HepG2 (cell line): ENCODE measurements around the gene S100A12. TPM values are rescaled to one million over a fixed set of nuclear protein-coding genes. Genes with fewer than 3 reads are reported as not detected.

Experiments used
- ATAC-seq: fragments of 200-7000 bp; cut with Tn5 transposase; 3 replicates; pipeline ENCODE4 v1.9.1; 2020; ENCODE audit warnings: mild to moderate bottlenecking, moderate library complexity
- BruUV-seq: library from RNA; stranded (reverse); fragments of 400-500 nt; replicated peaks from 2 replicates; lab custom pipeline; 2021; lab: Mats Ljungman, UMichigan
- CTCF ChIA-PET: fragments of 300-600 bp; formaldehyde crosslinking; extraction: SDS; loops from one replicate; lab custom pipeline; 2021; ENCODE audit warnings: low total read pairs, inconsistent platforms, low intra/inter-chr PET ratio; lab: Yijun Ruan, JAX
- POLR2A ChIA-PET: fragments of 350-600 bp; sonication (Branson Sonifier 250); formaldehyde crosslinking; loops from one replicate; lab custom pipeline; 2020; ENCODE audit warnings: antibody characterized with exemption, inconsistent platforms; lab: Yijun Ruan, JAX
- DNase-seq: peaks from one replicate; pipeline ENCODE4 v3.0.0-alpha.2; 2015; ENCODE audit warnings: low spot score
- FAIRE-seq: peaks from 3 replicates; lab custom pipeline; 2011; peaks lifted over from hg19 to GRCh38; lab: Jason Lieb, UNC
- H2AFZ ChIP-seq: one replicate; pipeline ENCODE4 v1.6.1; 2011; ENCODE audit warnings: low read length, inconsistent platforms
- H3K27ac ChIP-seq: fragments of 300-600 bp; 3 replicates; pipeline ENCODE4 v1.8.0; 2011; ENCODE audit warnings: mixed run types, mild to moderate bottlenecking, mixed read lengths, low read length, inconsistent platforms; ENCODE audit not compliant: insufficient read depth; ENCODE audit errors: extremely low read length
- H3K27me3 ChIP-seq, 2 experiments: fragments of 200-600 bp in 1 of 2; 2 replicates in 1 of 2; 3 replicates in 1 of 2; pipeline versions ENCODE4 v1.6.0 to v1.8.0; 2011; ENCODE audit warnings: low read length in 2 of 2, mild to moderate bottlenecking in 2 of 2, moderate library complexity in 2 of 2, inconsistent platforms in 1 of 2; ENCODE audit not compliant: insufficient read depth in 2 of 2, control insufficient read depth in 1 of 2
- H3K36me3 ChIP-seq, 2 experiments: fragments of 200-600 bp in 1 of 2; replicated peaks in 1 of 2; 2 replicates in 1 of 2; 3 replicates in 1 of 2; pipeline versions ENCODE4 v1.5.1 to v1.8.0; 2011; ENCODE audit warnings: low read length in 2 of 2, inconsistent platforms in 1 of 2; ENCODE audit not compliant: insufficient read depth in 2 of 2, control insufficient read depth in 1 of 2
- H3K4me1 ChIP-seq: 2 replicates; pipeline ENCODE4 v1.5.1; 2012; ENCODE audit warnings: low read length, inconsistent platforms; ENCODE audit not compliant: insufficient read depth
- H3K4me2 ChIP-seq: 2 replicates; pipeline ENCODE4 v1.6.0; 2011; ENCODE audit warnings: low read depth, low read length, inconsistent platforms
- H3K4me3 ChIP-seq, 3 experiments: fragments of 200-600 bp in 1 of 3; sonication (generic), shearing (Covaris generic) in 1 of 3; replicated peaks in 1 of 3; 2 replicates each; pipeline ENCODE4 v1.5.1; 2011 to 2016; ENCODE audit warnings: low read length in 3 of 3, inconsistent platforms in 2 of 3, low read depth in 2 of 3, mild to moderate bottlenecking in 2 of 3, control low read depth in 1 of 3, mixed read lengths in 1 of 3; ENCODE audit not compliant: insufficient read depth in 1 of 3
- H3K79me2 ChIP-seq: one replicate; pipeline ENCODE4 v1.6.1; 2011; ENCODE audit warnings: low read length, inconsistent platforms; ENCODE audit not compliant: insufficient read depth
- H3K9ac ChIP-seq: 2 replicates; pipeline ENCODE4 v1.6.0; 2011; ENCODE audit warnings: mild to moderate bottlenecking, low read depth, low read length, inconsistent platforms; ENCODE audit not compliant: insufficient read depth
- H3K9me3 ChIP-seq: 2 replicates; pipeline ENCODE4 v1.5.1; 2012; ENCODE audit warnings: mild to moderate bottlenecking, low read length
- H4K20me1 ChIP-seq: 2 replicates; pipeline ENCODE4 v1.6.0; 2011; ENCODE audit warnings: inconsistent platforms, mild to moderate bottlenecking, low read length, moderate library complexity; ENCODE audit not compliant: insufficient read depth
- KDM1A ChIP-seq: IDR thresholded peaks from 2 replicates; pipeline ENCODE4 v1.6.1; 2016; ENCODE audit warnings: missing compliant biosample characterization
- MEF2D ChIP-seq: sonication (generic); formaldehyde crosslinking; IDR thresholded peaks from 2 replicates; pipeline ENCODE4 v1.5.1; 2020; ENCODE audit warnings: mild to moderate bottlenecking, missing genetic modification reagents
- RXRA ChIP-seq: sonication (generic); formaldehyde crosslinking; IDR thresholded peaks from 2 replicates; pipeline ENCODE4 v1.5.1; 2020; ENCODE audit warnings: missing genetic modification reagents
- ZFP36 ChIP-seq: fragments of 150-350 bp; IDR thresholded peaks from 2 replicates; pipeline ENCODE4 v1.6.1; 2018; ENCODE audit warnings: borderline replicate concordance, low read length, low read depth; ENCODE audit not compliant: partially characterized antibody
- ZKSCAN8 ChIP-seq: IDR thresholded peaks from 2 replicates; pipeline ENCODE4 v1.6.1; 2016; ENCODE audit warnings: borderline replicate concordance, missing genetic modification reagents, missing compliant biosample characterization
- ZNF777 ChIP-seq: sonication (generic); formaldehyde crosslinking; IDR thresholded peaks from 2 replicates; pipeline ENCODE4 v1.4.0; 2020; ENCODE audit warnings: missing genetic modification reagents
- ZNF816 ChIP-seq: sonication (generic); formaldehyde crosslinking; IDR thresholded peaks from 2 replicates; pipeline ENCODE4 v1.8.0; 2022; ENCODE audit warnings: missing genetic modification reagents, mild to moderate bottlenecking, borderline replicate concordance
- WGBS: methylation state at CpG from one replicate; pipeline ENCODE4 v1.1.6; 2017; ENCODE audit warnings: low lambda C conversion rate; 5-methylcytosine and 5-hydroxymethylcytosine counted together
- in situ Hi-C: cut with HindIII; loops from 2 replicates; pipeline ENCODE4 v1.10.0; 2017; ENCODE audit warnings: low pct_unique_long_range_greater_than_20kb; ENCODE audit not compliant: extremely low pct_ligation_motif_present
- intact Hi-C: fragments of 100-400 bp; cut with micrococcal nuclease; formaldehyde crosslinking; loops from one replicate; pipeline ENCODE4 v1.10.0; 2022; ENCODE audit not compliant: unreplicated experiment
- polyA plus RNA-seq, 8 experiments: library from polyadenylated mRNA; depleted of rRNA in 3 of 8; stranded (reverse) in 7 of 8; unstranded in 1 of 8; fragments of >200 nt; fragmentation: Illumina TruSeq in 4 of 8; extraction: Trizol in 4 of 8; gene quantifications; 2 replicates each; pipeline versions ENCODE4 v1.2.1 to v1.2.3, GENCODE V29; 2011 to 2016; ENCODE audit warnings: low read depth in 4 of 8, missing spikeins in 1 of 8, mixed read lengths in 1 of 8; ENCODE audit not compliant: insufficient read depth in 1 of 8
- total RNA-seq, 5 experiments: library from RNA; depleted of rRNA; stranded (reverse); fragments of >200 nt; fragmentation: Illumina TruSeq; extraction: Trizol; gene quantifications; 2 replicates each; pipeline ENCODE4 v1.2.3, GENCODE V29; 2016; ENCODE audit warnings: low read depth in 1 of 5
- TF ChIP-seq, protein P1 (sequence below): fragments of 450-650 bp; IDR thresholded peaks from 2 replicates; pipeline ENCODE4 v1.6.1; 2017; ENCODE audit warnings: mild to moderate bottlenecking
- TF ChIP-seq, protein P2 (sequence below): IDR thresholded peaks from 2 replicates; pipeline ENCODE4 v1.6.1; 2016; ENCODE audit warnings: low read depth

S100A12 gene
- total and polyA plus RNA-seq, 2 of the 13 experiments (the other 11 are each of a cell fraction or from before 2014, with no cell fraction given) = not detected

- H3K9me3 ChIP-seq = no peaks in the 10 kb centered on the region
- H3K9ac ChIP-seq = no peak overlapping the region
- intact Hi-C loops (no loop called here), in situ Hi-C loops (no loop called here)
- 2% methylated on average over 2 of the region's 2 CpGs for WGBS
- TF ChIP-seq, protein P1, sequence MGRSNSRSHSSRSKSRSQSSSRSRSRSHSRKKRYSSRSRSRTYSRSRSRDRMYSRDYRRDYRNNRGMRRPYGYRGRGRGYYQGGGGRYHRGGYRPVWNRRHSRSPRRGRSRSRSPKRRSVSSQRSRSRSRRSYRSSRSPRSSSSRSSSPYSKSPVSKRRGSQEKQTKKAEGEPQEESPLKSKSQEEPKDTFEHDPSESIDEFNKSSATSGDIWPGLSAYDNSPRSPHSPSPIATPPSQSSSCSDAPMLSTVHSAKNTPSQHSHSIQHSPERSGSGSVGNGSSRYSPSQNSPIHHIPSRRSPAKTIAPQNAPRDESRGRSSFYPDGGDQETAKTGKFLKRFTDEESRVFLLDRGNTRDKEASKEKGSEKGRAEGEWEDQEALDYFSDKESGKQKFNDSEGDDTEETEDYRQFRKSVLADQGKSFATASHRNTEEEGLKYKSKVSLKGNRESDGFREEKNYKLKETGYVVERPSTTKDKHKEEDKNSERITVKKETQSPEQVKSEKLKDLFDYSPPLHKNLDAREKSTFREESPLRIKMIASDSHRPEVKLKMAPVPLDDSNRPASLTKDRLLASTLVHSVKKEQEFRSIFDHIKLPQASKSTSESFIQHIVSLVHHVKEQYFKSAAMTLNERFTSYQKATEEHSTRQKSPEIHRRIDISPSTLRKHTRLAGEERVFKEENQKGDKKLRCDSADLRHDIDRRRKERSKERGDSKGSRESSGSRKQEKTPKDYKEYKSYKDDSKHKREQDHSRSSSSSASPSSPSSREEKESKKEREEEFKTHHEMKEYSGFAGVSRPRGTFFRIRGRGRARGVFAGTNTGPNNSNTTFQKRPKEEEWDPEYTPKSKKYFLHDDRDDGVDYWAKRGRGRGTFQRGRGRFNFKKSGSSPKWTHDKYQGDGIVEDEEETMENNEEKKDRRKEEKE = no peak
- TF ChIP-seq ZNF816 (no peak), ZNF777 (CRISPR knock-in tag) (no peak), KDM1A (CRISPR knock-in tag) (no peak), ZFP36 (no peak), ZKSCAN8 (CRISPR knock-in tag) (no peak), MEF2D (CRISPR knock-in tag) (no peak), RXRA (no peak)
- TF ChIP-seq, protein P2, sequence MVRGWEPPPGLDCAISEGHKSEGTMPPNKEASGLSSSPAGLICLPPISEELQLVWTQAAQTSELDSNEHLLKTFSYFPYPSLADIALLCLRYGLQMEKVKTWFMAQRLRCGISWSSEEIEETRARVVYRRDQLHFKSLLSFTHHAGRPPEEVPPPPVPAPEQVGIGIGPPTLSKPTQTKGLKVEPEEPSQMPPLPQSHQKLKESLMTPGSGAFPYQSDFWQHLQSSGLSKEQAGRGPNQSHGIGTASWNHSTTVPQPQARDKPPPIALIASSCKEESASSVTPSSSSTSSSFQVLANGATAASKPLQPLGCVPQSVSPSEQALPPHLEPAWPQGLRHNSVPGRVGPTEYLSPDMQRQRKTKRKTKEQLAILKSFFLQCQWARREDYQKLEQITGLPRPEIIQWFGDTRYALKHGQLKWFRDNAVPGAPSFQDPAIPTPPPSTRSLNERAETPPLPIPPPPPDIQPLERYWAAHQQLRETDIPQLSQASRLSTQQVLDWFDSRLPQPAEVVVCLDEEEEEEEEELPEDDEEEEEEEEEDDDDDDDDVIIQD (CRISPR knock-in tag) = no peak
- FAIRE-seq (no peak), DNase-seq (no peak), ATAC-seq (no peak)
- H3K4me1 ChIP-seq = no peaks in the 10 kb centered on the region
- H3K4me2 ChIP-seq = no peak overlapping the region
- H3K36me3 ChIP-seq = no peaks in the 10 kb centered on the region
- peaks cover 1 to 5% of the 10 kb centered on the region in 2 experiments; a peak in 1 of 5 replicates for H3K27me3 ChIP-seq
- ChIA-PET POLR2A (no interaction called here), CTCF (no interaction called here)
- H2AFZ ChIP-seq = no peak overlapping the region
- no peaks in the 10 kb centered on the region for H4K20me1 ChIP-seq
- no peak overlapping the region for H3K4me3 ChIP-seq
- no peaks in the 10 kb centered on the region for H3K79me2 ChIP-seq
- H3K27ac ChIP-seq = no peak overlapping the region
- no TSS peak for BruUV-seq
These were observed 8.3 kb downstream of the S100A12 start for GRCh38 chr1:153367090-153367489.
